ENCODE results near the gene FUT2.
"Not testable (repeated sequence)": the region's sequence is repeated elsewhere in the genome, so short reads cannot be mapped to it uniquely, and the experiment has no call there.

FUT2 gene

DNA sequence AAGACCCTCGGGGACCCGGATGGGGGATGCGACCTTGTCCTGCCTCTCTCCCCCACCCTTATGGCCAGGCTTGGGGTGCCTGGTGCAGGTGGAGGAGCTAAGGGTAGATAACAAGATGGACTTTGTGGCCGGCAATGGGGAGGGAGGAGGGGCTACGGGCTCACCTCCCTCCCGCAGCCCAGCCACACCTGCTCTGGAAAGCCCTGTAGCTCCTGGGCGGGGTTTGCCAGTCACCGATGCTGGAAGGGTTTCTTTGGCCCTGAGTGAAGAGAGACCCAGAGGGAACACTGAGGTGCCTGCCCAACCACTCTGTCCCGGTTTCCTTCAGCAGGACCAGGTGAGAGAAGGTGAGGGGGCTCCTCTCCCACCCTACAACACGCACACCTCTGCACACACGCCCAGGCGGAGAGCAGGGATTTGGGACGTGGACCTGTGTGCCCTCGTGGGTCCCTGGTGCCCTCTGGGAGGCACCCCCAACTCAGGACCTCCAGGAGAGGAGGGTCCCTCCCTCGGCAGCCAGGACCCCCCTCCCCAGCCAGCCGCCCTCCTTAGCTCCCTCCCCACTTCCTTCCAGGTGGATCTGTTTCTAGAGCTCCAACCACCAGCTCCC, at the start of gene FUT2:
TSS of gene FUT2 (plus strand) at position 229 of the 610 bp plus-strand sequence. CDS start 6,986 bp downstream, outside the sequence.
- no peak for DNase-seq (ENCODE audit: low read depth)

DNA sequence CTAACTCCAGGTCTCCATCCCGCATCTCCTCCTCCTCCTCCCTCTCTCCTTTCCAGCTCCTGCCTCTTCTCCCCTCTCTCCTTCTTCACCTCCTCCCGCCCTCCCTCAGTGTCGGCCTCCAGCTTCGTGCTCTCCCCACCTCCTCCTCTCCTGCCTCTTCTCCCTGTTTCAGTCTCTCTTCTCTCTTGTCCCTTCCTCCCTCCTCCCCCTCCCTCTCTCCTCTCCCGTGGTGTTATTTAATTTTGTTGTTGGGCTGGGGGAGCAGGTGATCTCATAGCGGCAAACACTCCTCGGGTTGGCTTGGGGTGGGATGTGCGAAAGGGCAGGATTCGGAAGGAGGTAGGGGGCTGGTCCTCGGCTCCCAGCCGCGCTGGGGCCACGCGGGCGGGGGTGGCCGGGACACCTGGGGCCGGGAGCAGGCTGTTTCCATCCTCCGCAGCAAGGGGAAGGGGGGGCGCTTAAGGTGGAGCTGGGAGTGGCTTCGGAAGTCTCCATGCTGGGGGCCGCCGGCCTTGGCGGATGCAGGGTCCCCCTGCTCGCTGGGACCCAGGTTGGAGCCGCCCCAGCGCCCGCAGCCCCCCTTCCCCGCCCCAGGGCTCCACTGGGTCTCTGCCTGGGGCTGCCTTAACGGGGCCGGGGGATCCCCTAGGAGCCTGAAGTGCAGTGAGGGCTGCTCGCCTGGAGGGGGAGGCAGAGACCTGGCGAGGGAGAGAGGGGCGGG, 49.6 kb upstream of the FUT2 start, which contains the start of gene CA11:
TSS of gene CA11 (minus strand) at position 187 of the 721 bp plus-strand sequence. CDS start 555 bp downstream, outside the sequence.
- DNase-seq (ENCODE audit: low read depth): peak; percentile 88

DNA sequence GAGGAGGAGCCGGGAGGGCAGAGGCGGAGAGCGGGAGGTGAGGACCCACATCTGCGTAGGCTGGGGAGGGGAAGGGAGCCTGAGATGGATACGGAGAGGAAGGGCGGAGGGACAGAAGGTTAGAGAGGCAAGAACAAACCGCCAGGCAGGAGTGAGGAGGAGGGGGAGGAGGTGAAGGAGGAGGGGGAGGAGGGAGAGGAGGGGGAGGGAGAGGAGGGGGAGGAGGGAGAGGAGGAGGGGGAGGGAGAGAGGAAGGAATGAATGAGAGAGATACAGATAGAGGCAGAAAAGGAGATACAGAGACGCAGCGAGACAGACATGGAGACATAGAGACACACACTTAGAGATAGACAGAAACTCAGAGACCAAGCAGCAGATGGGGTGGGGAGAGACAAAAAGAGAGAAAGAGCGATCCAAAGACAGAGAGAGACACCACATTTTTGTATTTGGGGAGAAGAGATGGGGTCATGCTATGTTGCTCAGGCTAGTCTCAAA, 49.0 kb upstream of the FUT2 start:
- DNase-seq (ENCODE audit: low read depth): no peak

DNA sequence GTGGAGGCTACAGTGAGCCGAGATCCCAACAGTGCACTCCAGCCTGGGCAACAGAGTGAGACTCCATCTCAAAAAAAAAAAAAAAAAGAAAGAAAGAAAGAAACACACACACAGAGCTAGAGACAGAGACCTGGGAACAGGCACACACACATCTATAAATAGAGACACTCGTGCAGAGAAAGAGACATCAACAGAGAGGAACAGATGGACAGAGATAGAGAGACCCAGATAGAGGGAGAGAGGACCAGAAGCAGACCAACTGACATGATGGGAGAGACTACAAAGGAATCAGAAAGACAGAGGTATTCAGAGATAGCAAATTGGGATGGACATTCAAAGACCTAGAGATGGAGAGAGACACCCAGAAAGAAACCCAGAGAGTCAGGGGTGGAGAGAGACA, 47.6 kb upstream of the FUT2 start:
- DNase-seq (ENCODE audit: low read depth): no peak

DNA sequence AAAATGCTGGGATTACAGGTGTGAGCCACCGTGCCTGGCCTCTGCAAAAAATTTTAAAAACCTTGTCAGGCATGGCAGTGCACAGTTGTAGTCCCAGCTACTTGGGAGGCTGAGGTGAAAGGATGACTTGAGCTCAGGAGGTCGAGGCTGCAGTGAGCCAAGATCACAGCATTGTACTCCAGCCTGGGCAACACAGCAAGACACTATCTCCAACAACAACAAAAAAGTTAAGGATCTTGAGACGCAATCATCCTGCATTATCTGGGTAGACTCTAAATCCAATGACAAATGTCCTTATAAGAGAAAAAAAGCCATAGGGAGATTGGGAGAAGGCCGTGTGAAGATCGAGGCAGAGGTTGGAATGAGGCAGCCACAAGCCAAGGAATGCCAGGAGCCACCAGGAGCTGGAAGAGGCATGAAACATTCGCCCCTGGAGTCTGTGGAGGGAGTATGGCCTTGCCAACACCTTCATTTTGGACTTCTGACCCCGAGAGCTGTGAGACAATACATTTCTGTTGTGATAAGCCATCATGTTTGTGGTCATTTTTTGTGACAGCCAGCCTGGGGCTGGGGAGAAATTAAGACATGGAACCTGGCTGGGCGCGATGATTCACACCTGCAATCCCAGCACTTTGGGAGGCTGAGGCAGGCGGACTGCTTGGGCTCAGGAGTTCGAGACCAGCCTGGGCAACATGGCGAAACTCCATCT, 44.6 kb upstream of the FUT2 start:
- no peak for DNase-seq (ENCODE audit: low read depth)

DNA sequence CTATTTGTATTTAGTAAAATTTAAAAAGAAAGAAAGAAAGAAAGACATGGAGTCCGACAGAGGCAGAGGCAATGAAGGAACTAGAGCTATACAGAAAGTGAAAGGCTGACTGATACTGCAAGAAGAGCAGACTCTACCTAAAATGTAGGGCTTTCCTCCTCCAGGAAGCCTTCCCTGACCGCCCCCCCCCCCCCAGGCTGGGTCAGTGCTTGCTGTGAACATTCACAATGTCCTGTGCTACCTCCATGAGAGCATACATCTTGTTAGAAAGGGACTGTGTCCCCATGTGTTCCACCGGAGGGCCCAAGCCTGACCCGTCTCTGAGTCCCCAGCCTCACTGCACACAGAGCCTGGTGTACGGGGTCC, 44.1 kb upstream of the FUT2 start:
- no peak for DNase-seq (ENCODE audit: low read depth)

DNA sequence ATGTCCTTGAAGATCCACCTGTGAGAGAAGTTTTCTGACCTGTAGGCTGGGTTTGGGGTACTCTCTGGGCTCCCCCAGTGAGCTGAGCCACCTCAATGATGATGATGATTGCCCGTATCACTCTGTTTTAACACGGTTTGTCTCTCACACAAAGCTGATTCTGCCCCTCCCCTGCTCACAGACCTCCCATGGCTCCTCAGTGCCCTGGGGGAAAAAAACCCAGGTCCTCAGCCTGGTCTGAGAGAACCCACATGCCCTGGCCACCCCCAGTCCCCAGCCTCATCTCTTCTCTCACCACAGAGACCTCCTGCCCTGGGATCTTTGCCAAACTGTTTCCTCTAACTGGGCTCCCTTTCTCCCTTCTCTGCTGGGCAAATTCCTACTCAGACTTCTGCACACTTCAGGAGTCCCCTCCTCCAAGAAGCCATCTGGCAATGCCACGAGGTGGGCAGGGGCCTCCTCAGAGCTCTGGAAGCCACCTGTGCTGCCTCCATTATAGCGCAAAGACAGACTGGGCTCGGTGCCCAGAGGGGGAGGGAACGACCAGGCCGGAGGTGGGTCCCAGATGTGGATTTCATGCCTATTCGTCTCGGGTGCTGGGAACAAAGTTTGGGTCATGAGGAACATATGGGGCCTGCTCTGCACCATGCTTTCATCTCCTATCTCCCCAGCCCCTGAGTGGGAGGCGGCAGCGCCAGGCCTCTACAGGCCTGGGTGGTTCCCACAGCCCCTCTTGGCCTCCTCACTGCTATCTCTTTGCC, 41.3 kb upstream of the FUT2 start:
- no peak for DNase-seq (ENCODE audit: low read depth)

DNA sequence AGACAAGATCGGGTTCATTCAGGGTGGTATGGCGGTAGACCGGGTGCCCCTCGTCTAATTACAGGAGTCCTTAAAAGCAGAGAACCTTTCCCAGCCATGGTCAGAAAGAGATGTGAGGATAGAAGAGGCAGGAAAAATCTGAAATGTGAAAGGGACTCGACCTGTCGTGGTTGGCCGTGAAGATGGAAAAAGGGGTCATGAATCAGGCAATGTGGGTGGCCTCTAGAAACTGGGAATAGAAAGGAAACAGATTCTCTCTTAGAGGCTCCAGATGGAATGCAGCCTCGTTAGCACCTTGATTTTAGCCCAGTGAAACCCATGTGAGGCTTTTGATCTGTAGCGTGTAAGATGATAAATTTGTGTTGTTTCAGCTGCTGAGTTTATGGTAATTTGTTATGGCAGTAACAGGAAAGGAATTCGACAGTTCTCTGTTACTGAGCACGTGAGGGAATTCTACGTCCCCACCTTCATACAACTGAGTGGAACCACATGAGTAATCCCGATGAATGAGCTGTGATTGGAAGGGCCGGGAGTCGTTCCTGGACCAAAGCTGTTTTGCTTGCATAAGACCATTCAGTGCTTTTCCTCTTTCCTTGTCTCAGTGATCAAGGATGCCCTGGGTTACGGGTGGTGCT, 38.8 kb upstream of the FUT2 start:
- no peak for DNase-seq (ENCODE audit: low read depth)

DNA sequence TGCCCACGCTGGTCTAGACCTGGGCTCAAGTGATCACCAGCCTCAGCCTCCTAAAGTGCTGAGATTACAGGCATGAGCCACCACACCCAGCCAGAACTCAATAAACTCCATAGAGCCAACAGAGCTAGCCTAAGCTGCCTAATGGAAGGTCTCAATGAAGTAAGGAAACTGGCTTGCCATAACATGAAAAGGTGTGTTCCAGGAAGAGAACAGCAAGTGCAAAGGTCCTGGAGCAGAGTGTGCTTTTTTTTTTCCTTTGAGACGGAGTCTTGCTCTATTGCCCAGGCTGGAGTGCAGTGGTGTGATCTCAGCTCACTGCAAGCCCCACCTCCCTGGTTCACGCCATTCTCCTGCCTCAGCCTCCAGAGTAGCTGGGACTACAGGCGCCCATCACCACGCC, 37.9 kb upstream of the FUT2 start:
- not testable (repeated sequence) for DNase-seq (ENCODE audit: low read depth)

DNA sequence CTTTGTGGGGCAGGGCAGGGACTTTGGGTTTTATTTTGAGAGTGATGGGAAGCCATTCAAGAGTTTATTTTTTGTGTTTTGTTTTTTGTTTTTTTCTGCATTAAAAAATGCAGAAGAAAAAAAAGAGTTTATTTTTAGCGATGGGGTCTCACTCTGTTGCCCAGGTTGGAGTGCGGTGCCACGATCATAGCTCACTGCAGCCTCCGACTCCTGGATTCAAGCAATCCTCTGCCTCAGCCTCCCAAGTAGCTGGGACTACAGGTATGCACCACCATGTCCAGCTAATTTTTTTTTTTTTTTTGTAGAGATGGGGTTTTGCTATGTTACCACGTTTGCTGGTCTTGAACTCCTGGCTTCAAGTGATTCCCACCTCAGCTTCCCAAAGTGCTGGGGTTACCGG, 37.3 kb upstream of the FUT2 start:
- no peak for DNase-seq (ENCODE audit: low read depth)

DNA sequence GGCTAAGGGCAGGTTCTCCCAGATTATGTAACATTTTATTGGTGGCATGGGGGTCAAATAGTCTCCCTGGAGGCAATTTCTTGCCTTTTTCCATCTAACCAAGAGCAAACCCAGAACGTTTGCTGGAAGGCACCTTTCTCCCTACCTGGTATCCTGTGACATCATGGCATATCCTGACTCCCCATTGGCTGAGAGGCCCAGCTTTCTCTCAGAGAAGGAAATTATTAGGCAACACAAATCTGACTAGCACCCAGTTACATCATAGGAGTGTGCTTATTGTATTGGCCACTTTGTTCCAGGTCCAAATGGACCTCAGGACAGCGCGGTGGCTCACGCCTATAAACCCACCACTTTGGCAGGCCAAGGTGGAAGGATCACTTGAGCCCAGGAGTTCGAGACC, 36.0 kb upstream of the FUT2 start:
- no peak for DNase-seq (ENCODE audit: low read depth)

DNA sequence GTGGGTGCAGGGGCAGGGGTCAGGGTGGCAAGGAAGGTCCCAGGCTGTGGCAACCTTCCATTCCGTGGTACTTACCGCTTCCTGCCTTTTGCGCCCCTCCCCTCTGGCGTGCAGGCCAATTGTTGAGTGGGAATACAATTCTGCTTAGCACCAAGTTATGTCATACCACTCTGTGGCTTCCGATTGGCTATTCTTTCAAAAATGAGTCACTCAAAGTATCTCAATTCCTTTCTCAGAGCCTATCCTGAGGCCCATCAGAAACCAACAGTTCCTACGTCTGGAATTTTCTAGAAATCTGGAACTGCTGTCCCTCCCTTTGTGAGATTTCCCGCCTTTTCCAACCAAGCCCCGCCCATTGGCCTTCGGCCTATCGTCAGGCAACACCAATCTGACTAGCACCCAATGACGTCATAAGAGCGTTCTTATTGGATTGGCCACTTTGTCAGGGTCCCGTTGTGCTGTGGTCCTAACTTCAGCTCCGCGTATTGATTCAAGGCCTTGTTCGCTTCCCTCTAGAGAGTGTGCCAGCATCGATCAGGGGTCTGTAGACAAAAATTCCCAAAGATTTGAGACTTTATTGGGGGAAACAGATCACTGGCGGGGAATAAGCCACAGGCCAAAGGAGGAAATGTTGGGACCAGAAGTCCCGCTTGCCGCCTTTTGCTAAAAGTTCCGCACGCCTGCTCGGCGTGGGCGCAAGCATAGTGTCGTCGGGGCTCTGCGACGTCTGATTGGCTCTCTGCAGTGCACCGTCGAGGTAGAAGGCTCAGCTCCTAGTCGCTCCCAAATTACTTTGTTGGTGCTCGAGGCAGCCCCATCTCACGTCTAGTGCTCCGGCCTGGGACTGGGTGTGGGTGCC, 34.7 kb upstream of the FUT2 start:
- peak; percentile 56 for DNase-seq (ENCODE audit: low read depth)

DNA sequence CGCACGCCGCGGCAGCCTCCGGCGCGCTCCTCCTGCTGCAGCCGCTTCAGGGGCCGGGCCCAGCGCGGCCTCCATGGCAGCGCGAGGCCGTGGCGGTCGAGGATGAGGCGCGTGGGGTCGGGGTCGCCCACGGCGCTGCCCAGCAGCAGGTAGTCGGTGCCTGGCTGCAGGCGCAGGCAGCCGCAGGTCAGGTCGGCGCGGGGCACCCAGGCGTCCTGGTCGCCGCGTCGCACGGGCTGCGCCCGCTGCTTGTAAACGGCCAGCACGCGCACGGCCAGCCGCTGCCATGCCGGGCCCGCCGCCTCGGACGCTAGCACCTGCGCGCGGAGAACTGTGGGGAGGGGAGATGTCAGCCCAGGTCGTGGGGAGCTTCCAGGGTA, 34.1 kb upstream of the FUT2 start:
- no peak for DNase-seq (ENCODE audit: low read depth)

DNA sequence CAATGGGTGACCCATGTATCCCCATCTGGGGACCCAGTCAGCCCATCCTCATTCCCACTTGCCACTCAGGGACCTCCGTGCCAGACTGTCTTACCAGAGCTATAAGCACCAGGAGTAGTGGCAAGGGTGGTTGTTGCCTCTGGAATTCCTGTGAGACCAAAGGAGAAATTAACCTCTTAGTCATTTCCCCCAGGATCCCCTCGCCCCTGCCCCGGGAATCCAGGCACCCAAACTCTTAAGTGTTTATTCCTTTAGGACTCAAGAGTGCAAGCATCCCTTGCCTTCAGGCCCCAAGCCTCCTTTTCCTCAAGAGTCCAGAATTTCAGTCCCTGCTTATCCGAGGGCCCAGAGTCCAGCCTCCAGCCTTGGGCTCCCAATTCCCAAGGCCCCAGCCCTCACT, 32.1 kb upstream of the FUT2 start:
- no peak for DNase-seq (ENCODE audit: low read depth)

DNA sequence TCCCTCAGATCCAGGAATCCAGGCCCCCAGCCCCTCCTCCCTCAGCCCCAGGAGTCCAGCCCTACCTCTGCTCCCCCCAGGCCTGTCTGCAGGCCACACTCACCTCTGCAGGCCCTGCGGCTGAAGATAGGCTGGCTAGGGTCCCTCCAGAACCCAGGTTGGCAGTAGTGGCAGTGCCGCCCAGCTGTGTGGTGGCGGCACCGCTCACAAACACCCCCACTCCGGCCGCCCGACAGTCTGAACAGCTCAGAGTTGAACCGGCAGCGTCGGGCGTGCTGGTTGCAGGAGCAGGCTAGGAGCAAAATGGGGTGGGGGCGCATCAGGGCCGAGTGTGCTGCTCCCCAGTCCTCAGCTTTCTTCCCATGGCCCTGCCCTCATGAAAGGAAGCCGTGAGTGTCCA, 31.3 kb upstream of the FUT2 start:
- DNase-seq (ENCODE audit: low read depth): no peak

DNA sequence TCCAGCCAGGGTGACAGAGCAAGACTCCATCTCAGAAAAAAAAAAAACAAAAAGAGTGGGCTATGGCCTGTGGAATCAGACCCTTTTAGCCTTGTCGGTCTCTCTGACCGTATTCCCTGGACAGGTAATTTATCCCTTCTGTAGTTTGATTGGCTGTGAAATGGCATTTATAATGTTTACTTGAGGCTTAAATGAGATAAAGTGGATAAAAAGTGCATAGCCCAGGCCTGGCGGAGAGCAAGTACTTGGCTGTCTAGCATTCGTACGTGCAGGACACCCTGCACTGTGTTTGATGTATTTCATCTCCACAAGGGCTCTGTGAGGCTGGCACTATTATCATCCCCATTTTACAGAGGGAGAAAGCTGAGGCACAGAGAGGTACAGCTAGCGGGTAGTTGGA, 30.0 kb upstream of the FUT2 start:
- DNase-seq (ENCODE audit: low read depth): no peak

DNA sequence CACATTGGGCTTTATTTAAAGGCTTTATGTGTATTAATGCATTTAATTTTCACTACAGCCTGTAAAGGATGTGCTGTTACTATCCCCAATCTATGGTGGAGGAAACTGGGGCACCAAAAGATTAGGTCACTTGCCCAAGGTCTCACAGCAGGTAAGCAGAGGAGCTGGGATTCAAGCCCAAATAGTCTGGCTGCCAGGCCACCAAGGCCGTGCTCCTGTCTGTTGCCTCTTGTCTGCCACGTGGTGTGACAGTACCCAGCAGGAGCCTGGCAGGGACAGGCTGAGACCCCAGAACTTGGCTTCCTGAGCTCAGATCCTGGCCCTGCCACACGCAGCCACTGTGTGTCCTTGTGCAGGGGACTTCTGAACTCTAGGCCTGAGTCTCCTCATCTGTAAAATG, 27.4 kb upstream of the FUT2 start:
- no peak for DNase-seq (ENCODE audit: low read depth)

DNA sequence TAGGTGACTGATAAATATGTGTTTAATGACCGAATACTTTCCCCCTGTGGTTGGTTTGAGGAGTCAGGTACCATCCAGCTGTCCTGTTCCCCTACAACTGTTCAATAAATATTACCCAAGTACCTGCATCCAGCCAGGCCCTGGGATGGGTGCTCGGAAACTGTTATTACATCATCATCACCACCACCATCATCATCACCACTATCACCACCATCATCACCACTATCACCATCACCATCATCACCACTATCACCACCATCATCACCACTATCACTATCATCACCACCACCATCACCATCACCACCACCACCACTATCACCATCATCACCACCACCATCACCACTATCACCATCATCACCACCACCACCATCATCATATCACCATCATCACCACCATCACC, 27.0 kb upstream of the FUT2 start:
- no peak for DNase-seq (ENCODE audit: low read depth)

DNA sequence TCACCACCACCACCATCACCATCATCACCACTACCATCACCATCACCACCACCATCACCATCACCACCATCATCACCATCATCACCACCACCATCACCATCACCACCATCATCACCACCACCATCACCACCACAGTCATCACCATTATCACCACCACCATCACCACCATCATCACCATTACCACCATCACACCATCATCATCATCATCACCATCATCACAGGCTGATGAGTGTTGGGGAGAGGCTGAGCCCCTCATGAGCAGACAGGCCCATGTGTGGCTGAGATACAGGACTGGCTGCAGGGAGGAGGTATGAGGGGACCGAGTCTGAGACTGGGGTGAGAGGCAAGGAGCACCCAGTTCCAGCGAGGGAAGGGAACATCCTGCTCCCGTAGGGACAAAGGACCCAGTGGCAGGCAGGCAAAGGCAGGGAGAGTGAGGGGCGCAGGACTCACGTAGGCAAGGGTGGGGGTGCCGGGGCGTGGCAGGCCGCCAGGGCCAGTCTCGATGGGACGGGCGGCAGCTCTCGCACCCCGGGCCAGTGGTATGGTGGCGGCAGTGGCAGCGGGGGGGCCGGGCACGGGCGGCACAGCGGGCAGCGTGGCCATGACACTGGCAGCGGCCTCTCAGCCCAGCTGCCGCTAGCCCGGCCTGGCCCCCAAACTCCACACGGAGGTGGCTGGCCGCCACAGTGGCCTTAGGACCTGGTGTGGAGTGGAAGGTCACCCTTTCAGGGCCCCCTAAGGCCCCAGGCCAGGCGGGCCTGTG, 25.7 kb upstream of the FUT2 start:
- no peak for DNase-seq (ENCODE audit: low read depth)
